ENCODE measurements around the gene SDF2L1.
"Not testable (repeated sequence)": the region's sequence is repeated elsewhere in the genome, so short reads cannot be mapped to it uniquely, and the experiment has no call there.

Gene SDF2L1

DNA sequence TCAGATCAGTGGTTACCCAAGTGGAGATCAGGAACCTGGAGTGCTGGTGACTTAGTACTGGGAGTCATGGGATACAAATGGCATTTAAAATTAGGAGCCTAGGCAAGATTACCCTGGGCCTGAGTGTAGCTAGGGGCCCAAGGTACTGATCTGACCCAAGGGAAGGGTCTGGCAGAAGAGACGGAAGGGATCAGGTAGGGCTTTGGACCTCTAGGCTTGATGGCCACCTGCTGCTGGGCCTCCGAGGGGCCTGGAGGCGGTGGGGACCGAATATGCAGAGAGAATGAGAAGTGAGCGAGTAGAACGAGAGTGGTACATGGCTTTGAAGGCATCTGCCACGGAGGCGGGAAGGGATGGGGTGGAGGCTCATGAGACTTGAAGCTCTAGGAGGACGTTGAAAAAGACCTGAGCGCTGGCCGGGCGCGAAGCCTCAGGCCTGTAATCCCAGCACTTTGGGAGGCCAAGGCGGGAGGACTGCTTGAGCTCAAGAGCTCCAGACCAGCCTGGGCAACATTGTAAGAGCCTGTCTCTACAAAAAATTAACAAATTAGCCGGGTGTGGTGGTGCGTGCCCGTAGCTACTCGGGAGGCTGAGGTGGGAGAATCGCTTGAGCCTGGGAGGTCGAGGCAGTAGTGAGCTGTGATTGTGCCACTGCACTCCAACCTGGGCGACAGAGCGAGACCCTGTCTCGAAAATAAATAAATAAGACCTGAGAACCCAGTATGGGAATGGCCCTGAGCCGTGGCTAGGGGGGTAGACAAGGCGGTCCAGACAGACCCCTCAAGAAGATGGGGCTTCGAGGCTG, 23.1 kb downstream of the SDF2L1 start:
- no peak for DNase-seq

DNA sequence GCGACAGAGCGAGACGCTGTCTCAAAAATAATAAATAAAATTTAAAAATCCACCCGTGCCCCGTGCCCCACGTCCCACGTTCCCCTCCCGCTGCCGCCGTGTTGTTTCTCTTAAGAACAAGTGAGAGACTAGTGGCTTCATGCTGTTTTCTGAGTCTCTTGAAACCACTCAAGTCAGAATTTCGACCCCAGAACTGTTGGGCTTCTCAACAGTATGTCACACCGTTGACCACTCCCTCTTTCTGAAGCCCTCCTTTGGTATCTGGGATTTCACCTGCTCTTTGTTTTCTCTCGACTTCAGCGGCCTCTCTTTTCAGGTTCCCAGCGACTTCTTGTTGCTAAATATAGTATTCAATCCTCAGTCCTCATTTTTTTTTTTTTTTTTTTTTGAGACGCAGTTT, 24.7 kb downstream of the SDF2L1 start:
- DNase-seq: no peak

DNA sequence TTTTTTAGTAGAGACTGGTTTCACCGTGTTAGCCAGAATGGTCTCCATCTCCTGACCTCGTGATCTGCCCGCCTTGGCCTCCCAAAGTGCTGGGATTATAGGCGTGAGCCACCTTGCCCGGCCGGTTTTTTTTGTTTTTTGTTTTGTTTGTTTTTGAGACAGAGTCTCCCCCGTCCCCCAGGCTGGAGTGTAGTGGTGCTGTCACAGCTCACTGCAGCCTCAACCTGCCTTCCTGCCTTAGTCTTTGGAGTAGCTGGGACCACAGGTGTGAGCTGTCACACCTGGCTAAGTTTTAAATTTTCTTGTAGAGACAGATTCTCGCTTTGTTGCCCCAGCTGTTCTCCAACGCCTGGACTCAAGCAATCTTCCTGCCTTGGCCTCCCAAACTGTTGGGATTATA, 26.9 kb downstream of the SDF2L1 start:
- DNase-seq: no peak

DNA sequence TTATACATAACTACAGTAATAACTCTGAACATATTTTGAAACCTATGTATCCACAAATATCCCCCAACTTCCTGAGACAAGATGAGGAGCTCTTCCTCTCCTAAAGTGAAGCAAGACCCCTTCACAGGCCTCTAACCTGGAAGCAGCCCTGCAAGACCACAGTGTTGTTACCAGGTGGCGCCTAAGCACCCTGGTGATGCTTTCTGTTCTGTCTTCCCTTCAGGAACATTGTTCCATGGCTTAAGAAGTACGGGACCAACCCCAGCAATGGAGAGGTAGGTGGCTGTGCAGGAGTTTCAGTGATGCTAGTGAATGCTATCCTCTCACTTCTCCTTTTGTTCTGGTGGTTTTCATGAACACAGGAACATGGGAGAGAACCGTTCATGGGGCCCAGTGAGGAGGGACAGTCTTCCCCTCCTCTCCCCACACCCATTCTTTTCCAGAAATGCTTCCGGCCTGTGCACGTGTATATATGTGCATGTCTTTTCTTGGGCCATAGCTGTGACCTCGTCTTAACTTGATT, 30.1 kb downstream of the SDF2L1 start:
- peak; percentile 32 to 55 for DNase-seq

DNA sequence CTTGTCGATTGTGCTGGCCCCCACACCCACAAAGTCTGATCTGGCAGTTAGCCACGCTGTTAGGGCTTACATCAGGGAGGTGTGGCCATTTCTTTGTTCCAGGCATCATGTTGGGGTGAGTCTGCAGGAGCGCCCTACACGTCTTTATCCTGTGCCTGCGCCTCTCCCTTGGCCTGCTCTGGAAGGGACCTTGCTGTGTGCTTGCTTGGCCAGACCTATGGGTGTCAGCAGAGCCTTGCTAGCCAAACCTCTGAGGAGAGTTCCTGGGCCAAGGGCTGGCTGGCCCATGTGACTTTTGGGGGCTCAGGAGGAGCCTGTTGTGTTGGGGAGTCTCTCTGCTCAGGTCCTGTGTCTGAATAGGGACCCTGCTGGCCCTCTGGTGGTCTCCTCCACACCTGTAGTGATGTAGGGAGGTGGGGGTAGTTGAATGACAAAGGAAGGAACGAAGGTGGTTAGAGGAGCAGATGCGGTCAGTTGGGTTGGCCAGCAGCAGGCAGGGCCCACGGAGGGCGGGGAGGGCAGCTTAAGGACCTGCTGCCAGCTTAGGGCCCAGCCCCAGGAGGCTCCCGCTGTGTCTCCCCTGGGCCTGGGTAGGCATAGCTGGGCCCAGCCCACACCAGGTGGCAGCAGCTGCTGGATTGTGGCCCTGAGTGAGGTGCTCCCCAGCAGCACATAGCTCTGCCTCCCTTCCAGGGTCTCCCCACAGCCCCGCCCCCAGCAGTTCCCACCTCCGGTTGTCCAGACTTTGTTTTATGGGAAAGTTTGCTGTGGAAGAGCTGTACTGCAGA, 31.6 kb downstream of the SDF2L1 start:
- DNase-seq: no peak

DNA sequence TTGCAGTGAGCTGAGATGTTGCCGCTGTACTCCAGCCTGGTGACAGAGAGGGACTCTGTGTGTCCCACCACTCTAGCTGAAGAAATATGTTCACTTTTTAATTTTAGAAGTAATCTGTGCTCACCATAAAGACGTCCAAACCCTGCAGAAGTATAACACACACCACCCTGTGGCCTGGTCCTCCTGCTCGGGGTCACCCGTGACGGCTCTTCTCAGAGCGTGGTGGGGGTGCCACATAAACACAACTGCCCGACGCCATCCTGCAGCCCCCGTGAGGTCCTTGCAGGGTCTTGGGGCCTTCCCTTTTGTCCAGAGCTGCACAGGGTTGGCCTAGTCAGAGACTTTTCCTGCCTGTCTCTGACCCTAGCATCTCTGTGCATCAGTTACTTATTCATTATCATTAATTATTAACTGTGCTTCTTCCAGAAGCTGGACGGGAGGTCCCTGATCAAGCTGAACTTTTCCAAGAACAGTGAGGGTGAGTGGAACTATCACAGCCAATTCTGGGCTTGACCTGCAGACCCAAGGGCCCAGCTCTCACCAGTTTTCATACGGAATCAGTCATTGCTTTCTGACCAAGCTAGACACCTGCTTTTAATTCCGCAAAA, 32.6 kb downstream of the SDF2L1 start:
- no peak for DNase-seq

DNA sequence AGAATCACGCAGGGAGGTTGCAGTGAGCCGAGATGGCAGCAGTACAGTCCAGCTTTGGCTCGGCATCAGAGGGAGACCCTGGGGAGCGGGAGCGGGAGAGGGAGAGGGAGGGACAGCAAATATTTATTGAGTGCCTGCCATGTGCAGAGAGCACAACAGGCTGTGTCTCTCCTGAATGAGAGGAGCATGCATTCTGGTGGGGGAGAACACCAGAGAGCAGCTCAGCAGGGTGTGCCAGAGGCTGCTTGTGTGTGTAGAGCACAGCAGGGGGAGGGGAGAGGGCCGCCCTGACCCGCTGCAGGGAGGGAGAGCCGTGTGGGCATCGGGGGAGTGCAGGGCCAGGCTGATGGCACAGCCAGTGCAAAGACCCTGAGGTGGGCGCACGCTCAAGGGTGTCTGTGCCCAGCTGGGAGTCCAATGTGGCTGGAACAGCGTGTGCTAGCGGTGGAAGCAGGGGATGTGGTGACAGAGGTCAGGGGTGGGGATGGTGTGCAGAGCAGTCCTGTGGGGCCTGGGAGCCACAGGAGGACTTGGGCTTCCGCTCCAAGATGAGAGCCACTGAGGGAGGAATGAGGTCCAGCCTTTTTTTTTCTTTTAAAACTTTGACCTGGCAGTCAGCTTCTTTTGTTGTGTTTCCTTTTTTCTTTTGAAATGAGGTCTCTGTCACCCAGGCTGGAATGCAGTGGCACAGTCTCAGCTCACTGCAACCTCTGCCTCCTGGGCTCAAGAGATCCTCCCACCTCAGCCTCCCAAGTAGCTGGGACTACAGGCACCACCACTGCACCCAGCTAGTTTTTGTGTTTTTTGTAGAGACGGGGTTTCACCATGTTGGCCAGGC, 35.7 kb downstream of the SDF2L1 start:
- DNase-seq: no peak

DNA sequence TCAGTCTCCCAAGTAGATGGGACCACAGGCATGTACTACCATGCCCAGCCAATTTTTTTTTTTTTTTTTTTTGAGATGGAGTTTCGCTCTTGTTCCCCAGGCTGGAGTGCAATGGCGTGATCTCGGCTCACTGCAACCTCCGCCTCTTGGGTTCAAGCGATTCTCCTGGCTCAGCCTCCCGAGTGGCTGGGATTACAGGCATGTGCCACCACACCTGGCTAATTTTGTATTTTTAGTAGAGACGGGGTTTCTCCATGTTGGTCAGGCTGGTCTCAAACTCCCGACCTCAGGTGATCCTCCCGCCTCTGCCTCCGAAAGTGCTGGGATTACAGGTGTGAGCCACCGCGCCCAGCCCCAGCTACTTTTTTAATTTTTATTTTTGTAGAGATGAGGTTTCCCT, 36.7 kb downstream of the SDF2L1 start:
- DNase-seq: not testable (repeated sequence)

DNA sequence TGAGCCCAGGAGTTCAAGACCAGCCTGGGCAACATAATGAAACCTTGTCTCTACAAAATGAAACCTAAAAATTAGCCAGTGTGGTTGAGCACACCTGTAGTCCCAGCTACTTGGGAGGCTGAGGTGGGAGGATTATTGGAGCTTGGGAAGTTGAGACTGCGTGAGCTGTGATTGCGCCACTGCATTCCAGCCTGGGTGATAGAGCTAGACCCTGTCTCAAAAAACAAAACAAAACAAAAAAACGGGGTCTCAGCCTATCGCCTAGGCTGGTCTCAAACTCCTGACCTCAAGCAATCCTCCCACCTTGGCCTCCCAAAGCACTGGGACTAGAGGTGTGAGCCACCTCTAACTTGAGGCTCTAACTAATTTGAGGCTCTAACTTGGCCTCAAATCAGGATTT, 37.3 kb downstream of the SDF2L1 start:
- no peak for DNase-seq

DNA sequence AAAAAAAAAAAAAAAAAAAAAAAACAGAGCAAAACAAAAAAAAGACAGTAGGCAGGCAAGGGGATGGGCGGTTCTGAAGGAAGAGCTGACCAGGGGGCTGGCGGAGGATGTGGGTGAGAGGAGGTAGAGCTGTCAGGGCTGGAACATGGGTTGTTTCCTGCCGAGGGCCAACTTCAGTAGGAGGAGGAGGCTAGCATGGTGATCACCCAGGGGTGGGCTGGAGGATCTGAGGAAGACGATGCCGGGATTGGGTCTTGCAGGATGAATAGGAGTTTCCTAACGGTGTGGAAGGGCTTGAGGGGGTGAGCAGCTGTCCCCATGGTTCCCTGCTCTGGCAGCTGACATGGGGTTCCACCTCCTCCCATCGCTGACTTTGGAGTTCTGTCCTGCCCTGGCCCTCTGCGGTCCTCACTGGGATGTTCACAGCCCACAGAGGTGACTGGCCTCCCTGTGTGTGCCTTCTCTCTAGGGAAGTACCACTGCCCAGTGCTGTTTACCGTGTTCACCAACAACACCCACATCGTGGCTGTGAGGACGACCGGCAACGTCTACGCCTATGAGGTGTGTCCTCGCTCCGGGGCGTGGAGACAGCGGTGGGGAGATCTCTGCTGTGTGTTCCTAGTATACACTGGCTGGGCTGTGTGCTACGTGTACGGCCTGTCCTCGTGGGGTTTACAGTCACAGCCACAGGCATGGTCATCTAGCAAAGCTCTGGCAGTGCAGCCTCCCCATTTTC, 38.9 kb downstream of the SDF2L1 start:
- no peak for DNase-seq

DNA sequence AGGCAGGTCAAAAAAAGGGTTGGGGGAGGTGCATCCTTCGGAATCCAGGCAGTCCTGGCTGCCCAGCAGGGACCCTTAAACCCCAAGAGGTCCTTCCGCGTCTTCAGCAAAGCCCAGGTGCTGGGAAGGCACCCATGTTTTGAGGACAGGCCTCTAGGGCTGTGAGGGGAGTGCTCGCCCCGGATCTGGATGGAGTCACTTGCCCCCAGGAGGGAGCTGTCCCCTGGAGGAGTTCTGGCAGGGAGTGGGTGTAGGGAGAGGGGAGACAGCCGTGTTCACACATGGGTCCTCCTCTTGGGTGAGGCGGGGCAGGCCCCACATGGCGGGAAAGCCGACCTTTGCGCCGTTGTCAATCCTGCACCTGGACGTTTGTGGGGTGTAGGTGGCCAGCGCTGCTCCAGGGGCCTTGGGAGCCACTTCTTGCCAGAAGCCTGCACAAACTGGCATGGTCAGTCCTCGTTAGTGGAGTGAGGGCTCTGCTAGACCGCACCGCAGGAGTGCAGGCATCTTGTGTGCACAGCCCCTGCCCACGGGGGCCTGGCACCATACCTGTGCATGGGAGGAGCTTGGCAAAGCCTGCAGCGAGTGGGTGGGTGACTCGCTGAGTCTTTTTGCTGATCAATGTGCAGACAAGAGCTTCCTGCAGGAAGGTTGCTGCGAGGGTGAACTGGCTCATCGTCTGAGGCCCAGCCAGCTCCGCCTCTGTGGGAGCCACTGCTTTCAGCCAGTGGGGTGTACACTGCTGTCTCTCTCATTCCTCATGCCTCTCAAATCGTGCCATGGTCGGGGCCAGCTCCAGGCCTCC, 39.7 kb downstream of the SDF2L1 start:
- DNase-seq: no peak

DNA sequence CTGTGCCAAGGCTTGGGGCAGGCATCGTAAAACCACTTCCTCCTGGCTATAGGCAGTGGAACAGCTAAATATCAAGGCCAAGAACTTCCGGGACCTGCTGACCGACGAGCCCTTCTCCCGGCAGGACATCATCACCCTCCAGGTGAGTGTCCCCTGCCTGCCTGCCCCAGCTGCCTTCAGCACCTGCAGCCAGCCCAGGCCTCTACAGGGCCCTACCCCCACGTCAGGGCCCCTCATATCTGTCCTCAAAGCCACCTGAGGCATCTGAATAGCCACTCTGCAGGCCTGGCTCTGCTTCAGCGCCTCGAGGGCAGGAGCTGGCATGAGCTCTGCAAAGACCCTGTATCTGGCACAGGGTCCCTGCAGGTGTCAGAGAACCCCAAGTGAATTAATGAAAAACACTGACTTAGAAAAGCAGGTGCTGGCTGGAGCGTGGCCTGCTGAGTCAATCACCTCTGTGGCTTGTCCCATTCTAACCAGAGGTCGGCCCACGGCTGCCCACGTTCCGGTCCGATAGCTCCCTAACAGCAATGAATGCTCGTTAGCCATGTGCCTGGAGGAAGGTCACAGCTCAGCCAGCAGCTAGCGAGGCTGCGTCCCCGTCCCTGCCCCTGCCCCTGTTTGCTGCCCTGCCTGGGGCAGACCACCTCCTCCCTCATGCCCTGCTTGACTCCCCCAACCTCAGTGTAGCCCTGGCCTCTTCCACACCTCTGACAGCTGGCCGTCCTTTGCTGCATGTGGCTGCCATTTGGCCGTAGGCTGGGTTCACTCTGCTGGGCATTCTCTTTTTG, 40.5 kb downstream of the SDF2L1 start:
- DNase-seq: no peak

DNA sequence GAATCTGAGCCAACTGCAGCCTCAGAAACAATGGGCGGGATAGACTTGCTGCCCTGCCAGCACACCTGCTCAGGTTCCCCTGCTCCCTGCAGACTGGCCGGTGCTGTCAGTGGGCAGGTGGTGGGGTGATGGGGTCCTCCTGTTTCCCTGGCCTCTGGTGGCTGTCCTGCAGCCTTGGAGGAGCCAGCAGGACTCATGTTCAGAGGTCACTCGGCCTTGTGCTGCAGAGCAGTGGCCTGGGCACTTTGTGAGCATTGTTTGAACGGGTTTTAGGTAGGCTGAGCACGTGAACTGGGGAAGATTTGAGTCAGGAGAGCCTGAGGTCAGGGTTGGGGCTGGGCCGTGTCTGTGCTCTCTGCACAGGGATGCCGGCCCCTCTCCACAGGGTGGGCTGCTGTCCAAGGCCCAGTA, 41.3 kb downstream of the SDF2L1 start:
- DNase-seq: no peak

DNA sequence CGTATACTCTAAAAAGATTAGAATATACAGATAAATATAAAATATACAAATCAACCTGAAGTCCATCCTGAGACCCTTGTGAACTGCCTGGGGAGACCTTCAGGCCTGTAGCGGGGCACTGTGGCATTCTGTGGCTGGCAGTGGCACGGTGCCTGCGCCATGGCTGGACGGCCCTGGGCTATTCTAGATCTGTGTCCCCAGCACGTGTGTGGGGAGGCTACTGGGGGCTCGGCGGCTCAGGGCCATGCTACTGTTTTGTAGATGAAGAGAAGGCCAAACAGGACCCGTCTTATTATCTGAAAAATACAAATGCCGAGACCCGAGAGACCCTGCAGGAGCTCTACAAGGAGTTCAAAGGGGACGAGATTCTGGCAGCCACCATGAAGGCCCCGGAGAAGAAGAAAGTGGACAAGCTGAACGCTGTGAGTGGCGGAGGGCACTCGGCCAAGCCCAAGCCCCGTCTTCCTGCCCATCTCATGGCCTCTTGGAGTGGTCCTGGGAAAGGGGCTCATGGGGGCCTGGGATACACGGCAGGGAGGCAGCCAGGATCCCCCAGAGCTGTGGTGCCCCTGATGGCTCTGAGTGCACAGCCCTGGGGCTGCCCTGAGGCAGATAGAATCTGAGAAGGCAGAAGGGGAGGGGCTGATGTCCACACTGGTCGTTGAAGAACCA, 42.5 kb downstream of the SDF2L1 start:
- DNase-seq: no peak

DNA sequence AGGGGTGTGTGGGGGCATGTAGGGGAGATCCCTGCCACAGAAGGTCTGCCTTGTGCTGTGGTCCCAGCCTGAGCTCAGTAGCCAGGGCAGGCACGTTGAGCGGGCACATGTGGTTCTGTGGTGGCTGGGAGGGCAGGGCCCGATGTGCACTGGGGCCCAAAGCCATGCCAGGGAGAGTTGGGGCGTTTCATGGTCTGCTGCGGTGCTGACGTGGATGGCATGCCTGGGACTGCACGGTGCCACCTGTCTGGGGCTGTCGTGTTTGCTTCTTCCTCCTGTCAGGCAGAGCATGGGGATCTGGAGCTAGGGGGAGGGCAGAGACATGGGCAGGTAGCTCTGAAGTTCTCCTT, 43.0 kb downstream of the SDF2L1 start:
- no peak for DNase-seq

DNA sequence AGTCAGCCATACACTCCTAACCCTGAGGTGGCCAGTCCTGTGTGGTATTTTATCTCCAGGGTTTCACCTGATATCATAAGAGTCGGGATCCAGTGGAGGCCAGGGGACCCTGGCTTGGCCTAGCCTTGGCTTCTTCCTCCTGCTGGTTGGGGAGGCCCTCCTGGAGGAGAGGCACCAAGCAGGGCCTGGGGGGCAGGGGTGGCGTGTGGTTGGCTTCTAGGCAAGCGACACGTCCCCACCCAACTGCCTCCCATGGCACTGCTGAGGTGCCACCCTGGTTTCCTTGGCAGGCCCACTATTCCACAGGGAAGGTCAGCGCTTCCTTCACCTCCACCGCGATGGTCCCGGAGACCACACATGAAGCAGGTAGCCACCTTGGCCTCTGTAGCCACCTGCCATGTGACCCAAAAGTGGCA, 44.1 kb downstream of the SDF2L1 start:
- no peak for DNase-seq

DNA sequence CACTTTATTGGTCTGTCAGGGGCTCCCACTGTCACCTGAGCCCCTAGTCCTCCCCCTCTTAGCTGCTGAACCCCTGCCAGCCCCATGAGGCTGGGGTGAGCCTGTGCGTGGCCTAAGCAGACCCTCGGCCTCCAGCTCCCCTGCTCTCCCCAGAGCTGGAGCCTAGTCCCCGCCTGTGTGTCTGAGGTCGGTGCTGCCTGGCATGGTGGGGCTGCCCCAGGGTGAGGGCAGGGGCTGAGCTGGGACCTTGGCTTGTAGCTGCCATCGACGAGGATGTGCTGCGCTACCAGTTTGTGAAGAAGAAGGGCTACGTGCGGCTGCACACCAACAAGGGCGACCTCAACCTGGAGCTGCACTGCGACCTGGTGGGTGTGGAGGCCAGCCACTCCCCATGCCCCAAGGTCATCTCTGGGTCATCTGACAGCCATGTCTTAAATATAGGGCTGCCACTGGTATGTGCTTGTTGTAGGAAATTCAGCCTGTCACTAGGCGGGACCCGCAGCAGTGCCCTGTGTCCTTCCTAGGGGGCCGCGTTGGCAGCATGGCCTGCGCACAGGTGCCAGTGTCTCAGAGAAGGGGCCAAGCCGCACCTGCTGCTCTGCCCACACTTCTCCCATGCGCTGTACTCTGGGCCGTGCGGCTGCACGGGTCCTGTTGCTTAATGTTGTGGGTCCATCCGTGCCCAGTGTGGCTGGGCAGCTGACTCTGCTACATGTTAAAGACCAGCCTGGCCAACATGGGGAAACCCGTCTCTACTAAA, 44.7 kb downstream of the SDF2L1 start:
- DNase-seq: no peak

DNA sequence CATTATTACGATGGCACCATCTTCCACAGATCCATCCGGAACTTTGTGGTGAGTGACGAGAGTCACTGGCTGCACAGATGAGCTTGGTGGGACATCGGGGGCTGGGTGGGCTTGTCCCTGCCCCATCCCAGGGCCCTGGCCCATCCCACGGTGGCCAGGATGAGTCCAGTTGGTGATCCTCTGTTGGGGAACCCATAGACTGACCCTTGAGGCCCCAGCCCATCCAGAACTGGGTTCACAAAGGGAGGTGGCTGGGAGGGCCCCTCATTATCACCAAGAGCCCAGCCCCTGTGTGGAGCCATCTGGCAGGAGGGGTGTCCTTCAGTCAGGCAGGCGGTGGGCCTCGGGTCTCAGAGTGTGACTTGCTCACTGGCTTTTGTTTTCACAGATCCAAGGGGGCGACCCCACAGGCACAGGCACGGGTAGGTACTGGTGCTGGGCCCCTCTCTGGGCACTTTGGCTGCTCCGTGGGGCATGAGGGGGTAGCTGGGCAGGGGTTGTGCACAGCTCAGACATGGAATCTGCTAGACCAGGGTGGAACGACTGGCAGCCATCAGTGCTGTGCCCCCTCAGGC, 45.7 kb downstream of the SDF2L1 start:
- no peak for DNase-seq

DNA sequence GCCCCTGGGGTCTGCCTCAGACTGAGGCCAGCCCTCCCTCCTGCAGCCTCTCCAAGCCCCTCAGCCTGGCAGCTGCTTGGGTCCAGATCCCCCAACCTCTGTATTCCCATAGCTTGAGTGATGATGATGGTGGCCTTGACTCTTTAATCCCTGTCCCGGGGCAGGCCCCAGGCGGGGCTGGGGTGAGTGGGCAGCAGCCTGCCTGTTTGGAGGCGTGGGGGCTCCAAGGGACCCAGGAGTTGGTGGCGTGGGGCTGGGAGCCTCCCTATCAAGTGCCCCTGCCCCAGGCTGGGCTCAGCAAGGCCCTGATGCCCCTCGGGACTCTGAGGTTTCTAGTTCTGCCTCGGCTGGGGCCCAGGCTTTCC, 46.2 kb downstream of the SDF2L1 start:
- DNase-seq: no peak
